Neural cell (in vitro differentiated cells): ENCODE results near the gene LIMCH1.

ENCODE experiments used
- EP300 ChIP-seq: fragments of 450-650 bp; conservative IDR thresholded peaks from 2 replicates; pipeline ENCODE4 v1.6.1; 2014; ENCODE audit warnings: antibody characterized with exemption, mild to moderate bottlenecking, moderate library complexity; ENCODE audit not compliant: poor library complexity, severe bottlenecking
- EZH2 ChIP-seq: fragments of 200-600, 300-800 bp; shearing (Covaris generic), sonication (generic); IDR thresholded peaks from 2 replicates; pipeline ENCODE4 v1.6.1; 2014; ENCODE audit warnings: antibody characterized with exemption, low read length, borderline replicate concordance, mild to moderate bottlenecking; ENCODE audit not compliant: insufficient read depth, poor library complexity, severe bottlenecking
- POLR2AphosphoS5 ChIP-seq: IDR thresholded peaks from 2 replicates; pipeline ENCODE4 v1.6.1; 2012
- RAD21 ChIP-seq: fragments of 450-650 bp; conservative IDR thresholded peaks from 2 replicates; pipeline ENCODE4 v1.6.1; 2014; ENCODE audit warnings: antibody characterized with exemption, mild to moderate bottlenecking, moderate library complexity
- SMC3 ChIP-seq: fragments of 450-650 bp; conservative IDR thresholded peaks from 2 replicates; pipeline ENCODE4 v1.6.1; 2014; ENCODE audit warnings: antibody characterized with exemption, mild to moderate bottlenecking, moderate library complexity; ENCODE audit not compliant: poor library complexity
- TAF1 ChIP-seq: IDR thresholded peaks from 2 replicates; pipeline ENCODE4 v1.6.1; 2012; ENCODE audit warnings: low read depth
- TF ChIP-seq, protein P1 (sequence below): fragments of 450-650 bp; IDR thresholded peaks from 2 replicates; pipeline ENCODE4 v1.5.1; 2014; ENCODE audit warnings: antibody characterized with exemption, mild to moderate bottlenecking, moderate library complexity; ENCODE audit not compliant: poor library complexity, severe bottlenecking
- TF ChIP-seq, protein P2 (sequence below): IDR thresholded peaks from 2 replicates; pipeline ENCODE4 v1.6.1; 2012; ENCODE audit warnings: borderline replicate concordance

- TF ChIP-seq POLR2AphosphoS5, result no peak
- TF ChIP-seq RAD21, result no peak
- TF ChIP-seq, protein P1, sequence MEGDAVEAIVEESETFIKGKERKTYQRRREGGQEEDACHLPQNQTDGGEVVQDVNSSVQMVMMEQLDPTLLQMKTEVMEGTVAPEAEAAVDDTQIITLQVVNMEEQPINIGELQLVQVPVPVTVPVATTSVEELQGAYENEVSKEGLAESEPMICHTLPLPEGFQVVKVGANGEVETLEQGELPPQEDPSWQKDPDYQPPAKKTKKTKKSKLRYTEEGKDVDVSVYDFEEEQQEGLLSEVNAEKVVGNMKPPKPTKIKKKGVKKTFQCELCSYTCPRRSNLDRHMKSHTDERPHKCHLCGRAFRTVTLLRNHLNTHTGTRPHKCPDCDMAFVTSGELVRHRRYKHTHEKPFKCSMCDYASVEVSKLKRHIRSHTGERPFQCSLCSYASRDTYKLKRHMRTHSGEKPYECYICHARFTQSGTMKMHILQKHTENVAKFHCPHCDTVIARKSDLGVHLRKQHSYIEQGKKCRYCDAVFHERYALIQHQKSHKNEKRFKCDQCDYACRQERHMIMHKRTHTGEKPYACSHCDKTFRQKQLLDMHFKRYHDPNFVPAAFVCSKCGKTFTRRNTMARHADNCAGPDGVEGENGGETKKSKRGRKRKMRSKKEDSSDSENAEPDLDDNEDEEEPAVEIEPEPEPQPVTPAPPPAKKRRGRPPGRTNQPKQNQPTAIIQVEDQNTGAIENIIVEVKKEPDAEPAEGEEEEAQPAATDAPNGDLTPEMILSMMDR, result no peak
- TF ChIP-seq EZH2, result no peak
- no peak for TF ChIP-seq SMC3
- TF ChIP-seq, protein P2, sequence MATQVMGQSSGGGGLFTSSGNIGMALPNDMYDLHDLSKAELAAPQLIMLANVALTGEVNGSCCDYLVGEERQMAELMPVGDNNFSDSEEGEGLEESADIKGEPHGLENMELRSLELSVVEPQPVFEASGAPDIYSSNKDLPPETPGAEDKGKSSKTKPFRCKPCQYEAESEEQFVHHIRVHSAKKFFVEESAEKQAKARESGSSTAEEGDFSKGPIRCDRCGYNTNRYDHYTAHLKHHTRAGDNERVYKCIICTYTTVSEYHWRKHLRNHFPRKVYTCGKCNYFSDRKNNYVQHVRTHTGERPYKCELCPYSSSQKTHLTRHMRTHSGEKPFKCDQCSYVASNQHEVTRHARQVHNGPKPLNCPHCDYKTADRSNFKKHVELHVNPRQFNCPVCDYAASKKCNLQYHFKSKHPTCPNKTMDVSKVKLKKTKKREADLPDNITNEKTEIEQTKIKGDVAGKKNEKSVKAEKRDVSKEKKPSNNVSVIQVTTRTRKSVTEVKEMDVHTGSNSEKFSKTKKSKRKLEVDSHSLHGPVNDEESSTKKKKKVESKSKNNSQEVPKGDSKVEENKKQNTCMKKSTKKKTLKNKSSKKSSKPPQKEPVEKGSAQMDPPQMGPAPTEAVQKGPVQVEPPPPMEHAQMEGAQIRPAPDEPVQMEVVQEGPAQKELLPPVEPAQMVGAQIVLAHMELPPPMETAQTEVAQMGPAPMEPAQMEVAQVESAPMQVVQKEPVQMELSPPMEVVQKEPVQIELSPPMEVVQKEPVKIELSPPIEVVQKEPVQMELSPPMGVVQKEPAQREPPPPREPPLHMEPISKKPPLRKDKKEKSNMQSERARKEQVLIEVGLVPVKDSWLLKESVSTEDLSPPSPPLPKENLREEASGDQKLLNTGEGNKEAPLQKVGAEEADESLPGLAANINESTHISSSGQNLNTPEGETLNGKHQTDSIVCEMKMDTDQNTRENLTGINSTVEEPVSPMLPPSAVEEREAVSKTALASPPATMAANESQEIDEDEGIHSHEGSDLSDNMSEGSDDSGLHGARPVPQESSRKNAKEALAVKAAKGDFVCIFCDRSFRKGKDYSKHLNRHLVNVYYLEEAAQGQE, result no peak
- no peak for TF ChIP-seq EP300
- no peak for TF ChIP-seq TAF1
Measured at GRCh38 chr4:41556526-41556925, 18.6 kb downstream of the LIMCH1 start.
